ENCODE measurements around the gene ZNF486. TPM values are rescaled to one million over a fixed set of nuclear protein-coding genes. Genes with fewer than 3 reads are reported as not detected.
"Not testable (repeated sequence)": the region's sequence is repeated elsewhere in the genome, so short reads cannot be mapped to it uniquely, and the experiment has no call there.

Gene ZNF486
- total and polyA plus RNA-seq, 2 donors from 2014 or later, result 2.6 to 12.9 TPM

DNA sequence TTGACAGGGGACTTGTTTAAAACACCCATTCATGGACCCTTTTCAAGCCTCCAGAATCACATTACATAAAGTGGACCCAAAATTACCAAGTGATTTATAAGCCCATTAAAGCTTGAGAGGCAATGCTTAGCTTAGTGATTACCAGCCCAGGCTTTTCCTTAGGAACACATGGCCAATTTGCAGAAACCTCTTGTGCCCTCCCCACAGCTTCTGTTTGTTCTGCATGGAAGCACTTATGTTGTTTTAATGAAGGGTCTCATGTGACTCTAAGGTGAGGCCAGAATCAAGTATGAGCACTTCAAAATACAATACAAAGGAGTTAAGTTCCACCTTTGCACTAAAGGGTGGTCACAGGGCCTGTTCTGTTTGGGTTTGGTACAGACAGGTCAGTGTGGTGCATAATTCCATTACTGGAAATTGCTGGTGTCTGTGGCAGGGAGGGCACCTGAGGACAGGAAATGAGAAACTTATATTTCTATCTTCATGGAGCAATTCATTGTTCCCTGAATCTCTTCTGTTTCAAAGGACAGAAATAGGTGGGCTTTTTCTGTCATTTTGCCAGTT, 15.3 kb downstream of the ZNF486 start:
- H3K4me3 ChIP-seq (ENCODE audit: low read length in 3 of 3), result no peak overlapping the region
- H3K9me3 ChIP-seq (ENCODE audit: control insufficient read depth in 2 of 3, insufficient read depth in 1 of 3, low read length in 3 of 3), result no peaks in the 10 kb centered on the region
- no peaks in the 10 kb centered on the region for H3K36me3 ChIP-seq (ENCODE audit: control insufficient read depth in 2 of 3, insufficient read depth in 3 of 3, low read length in 3 of 3)
- no peak overlapping the region for H3K27ac ChIP-seq (ENCODE audit: low read depth in 2 of 2, low read length in 2 of 2)
- intact Hi-C loops (cut with DNase I), result no loop called here
- TF ChIP-seq, protein P1, sequence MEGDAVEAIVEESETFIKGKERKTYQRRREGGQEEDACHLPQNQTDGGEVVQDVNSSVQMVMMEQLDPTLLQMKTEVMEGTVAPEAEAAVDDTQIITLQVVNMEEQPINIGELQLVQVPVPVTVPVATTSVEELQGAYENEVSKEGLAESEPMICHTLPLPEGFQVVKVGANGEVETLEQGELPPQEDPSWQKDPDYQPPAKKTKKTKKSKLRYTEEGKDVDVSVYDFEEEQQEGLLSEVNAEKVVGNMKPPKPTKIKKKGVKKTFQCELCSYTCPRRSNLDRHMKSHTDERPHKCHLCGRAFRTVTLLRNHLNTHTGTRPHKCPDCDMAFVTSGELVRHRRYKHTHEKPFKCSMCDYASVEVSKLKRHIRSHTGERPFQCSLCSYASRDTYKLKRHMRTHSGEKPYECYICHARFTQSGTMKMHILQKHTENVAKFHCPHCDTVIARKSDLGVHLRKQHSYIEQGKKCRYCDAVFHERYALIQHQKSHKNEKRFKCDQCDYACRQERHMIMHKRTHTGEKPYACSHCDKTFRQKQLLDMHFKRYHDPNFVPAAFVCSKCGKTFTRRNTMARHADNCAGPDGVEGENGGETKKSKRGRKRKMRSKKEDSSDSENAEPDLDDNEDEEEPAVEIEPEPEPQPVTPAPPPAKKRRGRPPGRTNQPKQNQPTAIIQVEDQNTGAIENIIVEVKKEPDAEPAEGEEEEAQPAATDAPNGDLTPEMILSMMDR (IDR thresholded peaks at IDR 0.05; ENCODE audit: borderline replicate concordance, extremely low read depth, insufficient read depth), result no peak
- H3K9ac ChIP-seq (ENCODE audit: low read length in 3 of 3), result no peak overlapping the region
- no peaks in the 10 kb centered on the region for H3K27me3 ChIP-seq (ENCODE audit: control insufficient read depth, insufficient read depth, low read length)
- peak in 3 of 5 donors; percentile 25 to 80 (median 80) for DNase-seq
- peak; percentile 32 for FAIRE-seq
- H3K4me1 ChIP-seq (ENCODE audit: control insufficient read depth in 2 of 3, insufficient read depth in 2 of 3, low read depth in 1 of 3, low read length in 3 of 3), result peaks cover 0 to 2% (median 0%) of the 10 kb centered on the region in 3 donors

DNA sequence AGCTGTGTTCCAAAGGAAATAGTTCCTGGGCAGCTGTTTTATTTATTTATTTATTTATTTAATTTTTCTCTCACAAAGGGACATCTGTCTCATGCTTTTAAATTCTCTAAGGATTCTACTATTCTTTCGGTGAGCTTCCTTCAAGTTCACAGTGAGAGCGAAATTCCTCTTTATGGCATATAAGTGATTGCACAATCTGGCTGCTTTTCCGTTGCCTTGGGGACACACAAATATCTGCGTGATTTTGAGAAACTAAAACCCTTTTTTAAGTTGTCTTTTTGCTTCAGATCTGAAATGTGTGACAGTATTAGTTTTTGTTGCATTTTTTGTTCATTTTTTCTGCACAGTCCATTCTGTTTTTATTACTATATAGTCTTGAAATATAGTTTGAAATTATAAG, 19.2 kb downstream of the ZNF486 start:
- Histone ChIP-seq H3K9ac (ENCODE audit: low read length in 3 of 3) (no peak overlapping the region), H3K27me3 (ENCODE audit: control insufficient read depth, insufficient read depth, low read length) (no peaks in the 10 kb centered on the region), H3K36me3 (ENCODE audit: control insufficient read depth in 2 of 3, insufficient read depth in 3 of 3, low read length in 3 of 3) (peaks cover 0 to 5% (median 4%) of the 10 kb centered on the region in 3 donors), H3K9me3 (ENCODE audit: control insufficient read depth in 2 of 3, insufficient read depth in 1 of 3, low read length in 3 of 3) (no peaks in the 10 kb centered on the region), H3K27ac (ENCODE audit: low read depth in 2 of 2, low read length in 2 of 2) (no peak overlapping the region), H3K4me1 (ENCODE audit: control insufficient read depth in 2 of 3, insufficient read depth in 2 of 3, low read depth in 1 of 3, low read length in 3 of 3) (peaks cover 0 to 2% (median 0%) of the 10 kb centered on the region in 3 donors), H3K4me3 (ENCODE audit: low read length in 3 of 3) (no peak overlapping the region)
- FAIRE-seq (no peak), DNase-seq (no peak)
- intact Hi-C loops (cut with DNase I), result no loop called here
- TF ChIP-seq, protein P1 (IDR thresholded peaks at IDR 0.05; ENCODE audit: borderline replicate concordance, extremely low read depth, insufficient read depth), result no peak

DNA sequence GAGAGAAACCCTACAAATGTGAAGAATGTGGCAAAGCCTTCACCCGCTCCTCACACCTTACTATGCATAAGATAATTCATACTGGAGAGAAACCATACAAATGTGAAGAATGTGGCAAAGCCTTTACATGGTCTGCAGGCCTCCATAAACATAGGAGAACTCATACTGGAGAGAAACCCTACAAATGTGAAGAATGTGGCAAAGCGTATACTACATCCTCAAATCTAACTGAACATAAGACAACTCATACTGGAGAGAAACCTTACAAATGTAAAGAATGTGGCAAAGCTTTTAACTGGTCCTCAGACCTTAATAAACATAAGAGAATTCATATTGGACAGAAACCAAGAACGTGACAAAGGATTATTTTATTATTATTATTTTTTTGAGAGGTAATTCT, 30.7 kb downstream of the ZNF486 start:
- H3K9me3 ChIP-seq (ENCODE audit: control insufficient read depth in 2 of 3, insufficient read depth in 1 of 3, low read length in 3 of 3), result peaks cover 0 to 8% (median 4%) of the 10 kb centered on the region in 3 donors
- DNase-seq, result no peak
- H3K36me3 ChIP-seq (ENCODE audit: control insufficient read depth in 2 of 3, insufficient read depth in 3 of 3, low read length in 3 of 3), result peaks cover 0 to 12% (median 10%) of the 10 kb centered on the region in 3 donors
- TF ChIP-seq, protein P1 (IDR thresholded peaks at IDR 0.05; ENCODE audit: borderline replicate concordance, extremely low read depth, insufficient read depth), result no peak
- H3K27me3 ChIP-seq (ENCODE audit: control insufficient read depth, insufficient read depth, low read length), result no peaks in the 10 kb centered on the region
- intact Hi-C loops (cut with DNase I), result no loop called here
- no peak for FAIRE-seq
- no peak overlapping the region for H3K4me3 ChIP-seq (ENCODE audit: low read length in 3 of 3)
- H3K4me1 ChIP-seq (ENCODE audit: control insufficient read depth in 2 of 3, insufficient read depth in 2 of 3, low read depth in 1 of 3, low read length in 3 of 3), result no peaks in the 10 kb centered on the region
- H3K27ac ChIP-seq (ENCODE audit: low read depth in 2 of 2, low read length in 2 of 2), result no peak overlapping the region
- H3K9ac ChIP-seq (ENCODE audit: low read length in 3 of 3), result no peak overlapping the region

- H3K4me1 ChIP-seq (ENCODE audit: control insufficient read depth in 2 of 3, insufficient read depth in 2 of 3, low read depth in 1 of 3, low read length in 3 of 3), result no peaks in the 10 kb centered on the region
- no peaks in the 10 kb centered on the region for H3K9me3 ChIP-seq (ENCODE audit: control insufficient read depth in 2 of 3, insufficient read depth in 1 of 3, low read length in 3 of 3)
- H3K9ac ChIP-seq (ENCODE audit: low read length in 3 of 3), result no peak overlapping the region
- DNase-seq, result peak in 3 of 5 donors; percentile 19 to 74 (median 73)
- no peak overlapping the region for H3K4me3 ChIP-seq (ENCODE audit: low read length in 3 of 3)
- no peaks in the 10 kb centered on the region for H3K27me3 ChIP-seq (ENCODE audit: control insufficient read depth, insufficient read depth, low read length)
- H3K36me3 ChIP-seq (ENCODE audit: control insufficient read depth in 2 of 3, insufficient read depth in 3 of 3, low read length in 3 of 3), result no peaks in the 10 kb centered on the region
- no peak overlapping the region for H3K27ac ChIP-seq (ENCODE audit: low read depth in 2 of 2, low read length in 2 of 2)
- intact Hi-C loops (cut with DNase I), result no loop called here
- TF ChIP-seq, protein P1 (IDR thresholded peaks at IDR 0.05; ENCODE audit: borderline replicate concordance, extremely low read depth, insufficient read depth), result no peak
- no peak for FAIRE-seq
These were observed 42.0 kb downstream of the ZNF486 start for GRCh38 chr19:20209051-20209450.

DNA sequence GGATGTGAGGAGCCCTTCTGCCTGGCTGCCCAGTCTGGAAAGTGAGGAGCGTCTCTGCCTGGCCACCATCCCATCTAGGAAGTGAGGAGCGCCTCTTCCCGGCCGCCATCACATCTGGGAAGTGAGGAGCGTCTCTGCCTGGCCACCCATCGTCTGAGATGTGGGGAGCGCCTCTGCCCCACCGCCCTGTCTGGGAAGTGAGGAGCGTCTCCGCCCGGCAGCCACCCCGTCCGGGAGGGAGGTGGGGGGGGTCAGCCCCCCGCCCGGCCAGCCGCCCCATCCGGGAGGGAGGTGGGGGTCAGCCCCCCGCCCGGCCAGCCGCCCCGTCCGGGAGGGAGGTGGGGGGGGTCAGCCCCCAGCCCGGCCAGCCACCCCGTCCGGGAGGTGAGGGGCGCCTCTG, 47.4 kb downstream of the ZNF486 start:
- H3K9ac ChIP-seq (ENCODE audit: low read length in 3 of 3); FAIRE-seq; H3K27ac ChIP-seq (ENCODE audit: low read depth in 2 of 2, low read length in 2 of 2); H3K36me3 ChIP-seq (ENCODE audit: control insufficient read depth in 2 of 3, insufficient read depth in 3 of 3, low read length in 3 of 3); intact Hi-C loops (cut with DNase I); H3K4me1 ChIP-seq (ENCODE audit: control insufficient read depth in 2 of 3, insufficient read depth in 2 of 3, low read depth in 1 of 3, low read length in 3 of 3); DNase-seq; H3K27me3 ChIP-seq (ENCODE audit: control insufficient read depth, insufficient read depth, low read length); H3K4me3 ChIP-seq (ENCODE audit: low read length in 3 of 3); H3K9me3 ChIP-seq (ENCODE audit: control insufficient read depth in 2 of 3, insufficient read depth in 1 of 3, low read length in 3 of 3): not testable (repeated sequence)
